DMS 273 treated with DMSO at 0.1 percent for 48 hours (cell line): ENCODE data around the gene P4HA2.

ENCODE experiments used
- DNase-seq: peaks from one replicate; lab custom pipeline; 2025; lab: John Stamatoyannopoulos, UW

The P4HA2 gene

GRCh38 chr5:132250547-132250946, 22.9 kb upstream of the P4HA2 start:
- no peak for DNase-seq

GRCh38 chr5:132246806-132247205, 19.2 kb upstream of the P4HA2 start:
- no peak for DNase-seq

- no peak for DNase-seq
These were observed 17.9 kb upstream of the P4HA2 start for GRCh38 chr5:132245593-132245992.

- DNase-seq: no peak
These were observed 15.8 kb upstream of the P4HA2 start for GRCh38 chr5:132243366-132243977.

GRCh38 chr5:132239776-132240175, 12.1 kb upstream of the P4HA2 start:
- no peak for DNase-seq

- DNase-seq: no peak
These were observed 11.3 kb upstream of the P4HA2 start for GRCh38 chr5:132238901-132239500.

GRCh38 chr5:132238169-132238744, 10.6 kb upstream of the P4HA2 start:
- DNase-seq: no peak

- DNase-seq: no peak
These were observed 10.0 kb upstream of the P4HA2 start for GRCh38 chr5:132237670-132238069.

- DNase-seq: no peak
These were observed 9.5 kb upstream of the P4HA2 start for GRCh38 chr5:132237141-132237540.

- no peak for DNase-seq
These were observed 7.7 kb upstream of the P4HA2 start for GRCh38 chr5:132235340-132235739.

GRCh38 chr5:132234684-132235062, 7.0 kb upstream of the P4HA2 start:
- DNase-seq: no peak

GRCh38 chr5:132233811-132234683, 6.4 kb upstream of the P4HA2 start:
- DNase-seq: no peak

GRCh38 chr5:132233081-132233480, 5.4 kb upstream of the P4HA2 start:
- no peak for DNase-seq

- no peak for DNase-seq
These were observed 4.8 kb upstream of the P4HA2 start for GRCh38 chr5:132232465-132232864.

- no peak for DNase-seq
These were observed 3.2 kb upstream of the P4HA2 start for GRCh38 chr5:132230871-132231270.

- no peak for DNase-seq
These were observed 1.6 kb upstream of the P4HA2 start for GRCh38 chr5:132229236-132229635.

GRCh38 chr5:132228241-132229035, 785 bp upstream of the P4HA2 start:
- no peak for DNase-seq

- DNase-seq: no peak
These were observed 493 bp downstream of the P4HA2 start for GRCh38 chr5:132227235-132227484.

- no peak for DNase-seq
These were observed 978 bp downstream of the P4HA2 start for GRCh38 chr5:132226516-132227234.

GRCh38 chr5:132225165-132226032, 2.3 kb downstream of the P4HA2 start:
- peak; percentile 27 for DNase-seq

- no peak for DNase-seq
These were observed 2.9 kb downstream of the P4HA2 start for GRCh38 chr5:132224716-132225115.
